Stimulated activated CD4-positive, alpha-beta T cell treated with anti-CD3 and anti-CD28 coated beads, TNF-alpha, amount 100 ng/mL, for 48 hours (primary cell): Measurements from ENCODE around the gene CFLAR.
"Not testable (repeated sequence)": the region's sequence is repeated elsewhere in the genome, so short reads cannot be mapped to it uniquely, and the experiment has no call there.

ENCODE experiments used
- DNase-seq, 3 donors: peaks; one replicate each; pipeline ENCODE4 v3.0.0-alpha.2; 2020; ENCODE audit warnings: low read depth in 3 of 3

CFLAR gene

GRCh38 chr2:201149064-201149820, 33.3 kb downstream of the CFLAR start:
- no peak for DNase-seq

GRCh38 chr2:201149821-201150165, 33.8 kb downstream of the CFLAR start:
- DNase-seq = not testable (repeated sequence)

- no peak for DNase-seq
Measured at GRCh38 chr2:201150454-201151020, 34.6 kb downstream of the CFLAR start.

- DNase-seq = no peak
Measured at GRCh38 chr2:201151127-201151981, 35.4 kb downstream of the CFLAR start.

GRCh38 chr2:201152517-201152916, 36.6 kb downstream of the CFLAR start:
- DNase-seq = no peak

GRCh38 chr2:201152999-201153815, 37.2 kb downstream of the CFLAR start:
- no peak for DNase-seq

- no peak for DNase-seq
Measured at GRCh38 chr2:201154615-201155399, 38.8 kb downstream of the CFLAR start.

GRCh38 chr2:201156036-201156435, 40.1 kb downstream of the CFLAR start:
- DNase-seq = no peak

- no peak for DNase-seq
Measured at GRCh38 chr2:201156640-201157039, 40.7 kb downstream of the CFLAR start.

- no peak for DNase-seq
Measured at GRCh38 chr2:201157694-201158093, 41.7 kb downstream of the CFLAR start.

- no peak for DNase-seq
Measured at GRCh38 chr2:201158111-201158929, 42.4 kb downstream of the CFLAR start.

GRCh38 chr2:201164166-201164565, 48.2 kb downstream of the CFLAR start:
- no peak for DNase-seq

- DNase-seq = no peak
Measured at GRCh38 chr2:201167546-201167945, 51.6 kb downstream of the CFLAR start.

GRCh38 chr2:201168496-201168895, 52.5 kb downstream of the CFLAR start:
- DNase-seq = not testable (repeated sequence)

- DNase-seq = no peak
Measured at GRCh38 chr2:201171259-201171814, 55.4 kb downstream of the CFLAR start.

- no peak for DNase-seq
Measured at GRCh38 chr2:201172279-201172678, 56.3 kb downstream of the CFLAR start.

GRCh38 chr2:201174687-201175086, 58.7 kb downstream of the CFLAR start:
- no peak for DNase-seq

- no peak for DNase-seq
Measured at GRCh38 chr2:201176081-201176481, 60.1 kb downstream of the CFLAR start.

GRCh38 chr2:201180010-201180409, 64.0 kb downstream of the CFLAR start:
- DNase-seq = no peak
